ENCODE data around the gene ACKR3. TPM values are rescaled to one million over a fixed set of nuclear protein-coding genes. Genes with fewer than 3 reads are reported as not detected.

ACKR3 gene
- total and polyA plus RNA-seq, 2 donors (not counting 1 experiment from before 2014, with no cell fraction given): 7.1 to 15.3 TPM

- intact Hi-C loops (cut with micrococcal nuclease): loop anchor here (2.0 kb wide), 1 partner anchor 14 kb away; no protein-coding TSS in a partner anchor
- Histone ChIP-seq H3K4me2 (replicated peaks; ENCODE audit: low read depth, low read length, poor library complexity, severe bottlenecking) (peak overlapping the region; percentile 71), H3K9ac (ENCODE audit: low read length) (peak overlapping the region; percentile 62), H3K27me3 (replicated peaks in 1 of 4; ENCODE audit: control extremely low read depth in 1 of 4, control insufficient read depth in 3 of 4, insufficient read depth in 4 of 4, low read length in 3 of 4) (no peaks in the 10 kb centered on the region), H3K27ac (ENCODE audit: low read length in 2 of 2) (peak overlapping the region; percentile 61 to 77), H4K20me1 (ENCODE audit: control insufficient read depth, insufficient read depth, low read length, poor library complexity, severe bottlenecking) (no peaks in the 10 kb centered on the region), H3K36me3 (replicated peaks in 1 of 2; ENCODE audit: control extremely low read depth in 1 of 2, control insufficient read depth in 1 of 2, extremely low read depth in 1 of 2, insufficient read depth in 2 of 2, low read length in 1 of 2) (no peaks in the 10 kb centered on the region), H2AFZ (ENCODE audit: insufficient read depth, low read depth, low read length, poor library complexity, severe bottlenecking) (peak overlapping the region; percentile 79), H3K4me3 (ENCODE audit: control extremely low read depth in 1 of 5, extremely low read depth in 1 of 5, insufficient read depth in 1 of 5, low read depth in 2 of 5, low read length in 4 of 5) (peak overlapping the region in 4 of 5 experiments; percentile 24 to 69 (median 49)), H3K79me2 (ENCODE audit: control insufficient read depth, insufficient read depth, low read length) (peaks cover 13% of the 10 kb centered on the region), H3K4me1 (ENCODE audit: control insufficient read depth in 2 of 2, insufficient read depth in 2 of 2, low read length in 2 of 2) (peaks cover 30 to 41% of the 10 kb centered on the region in 2 donors), H3K9me3 (ENCODE audit: control extremely low read depth in 1 of 3, control insufficient read depth in 2 of 3, insufficient read depth in 1 of 3, low read length in 2 of 3) (no peaks in the 10 kb centered on the region)
- no peak for TF ChIP-seq CTCF (IDR thresholded peaks at IDR 0.05)
- no peak for TF ChIP-seq EZH2 (IDR thresholded peaks at IDR 0.05; ENCODE audit: borderline replicate concordance, insufficient read depth, low read depth, low read length, poor library complexity, severe bottlenecking)
- H3K27ac Mint-ChIP-seq: peak overlapping the region; percentile 94
- ATAC-seq (ENCODE audit: low read depth) (peak; percentile 76), DNase-seq (peak; percentile 67)
- peaks cover 3% of the 10 kb centered on the region for H3K9me3 Mint-ChIP-seq (ENCODE audit: insufficient read depth)
- H3K4me1 Mint-ChIP-seq: peaks cover 42% of the 10 kb centered on the region
- WGBS (ENCODE audit: insufficient coverage): 3% methylated on average over 5 of the region's 6 CpGs
- ChIA-PET POLR2A (interaction anchor here (0.8 to 1.4 kb wide), 3 partner anchors 9 to 31 kb away, joined by 3 to 10 read pairs (median 5); no protein-coding TSS in a partner anchor), CTCF (interaction anchor here (2.0 to 5.7 kb wide), 5 partner anchors 11 to 33 kb away, joined by 6 to 54 read pairs (median 13); partner anchors contain the start of gene ACKR3)
- no peaks in the 10 kb centered on the region for H3K27me3 Mint-ChIP-seq
- peak overlapping the region; percentile 87 for H3K4me3 Mint-ChIP-seq
These were observed 32.8 kb upstream of the ACKR3 start for GRCh38 chr2:236536727-236537398.

GRCh38 chr2:236538242-236538641 lies 31.4 kb upstream of the ACKR3 start:
- Histone ChIP-seq H3K4me1 (ENCODE audit: control insufficient read depth in 2 of 2, insufficient read depth in 2 of 2, low read length in 2 of 2) (peaks cover 34 to 41% of the 10 kb centered on the region in 2 donors), H3K27ac (ENCODE audit: low read length in 2 of 2) (peak overlapping the region; percentile 27 to 77), H3K9me3 (ENCODE audit: control extremely low read depth in 1 of 3, control insufficient read depth in 2 of 3, insufficient read depth in 1 of 3, low read length in 2 of 3) (no peaks in the 10 kb centered on the region), H3K27me3 (replicated peaks in 1 of 4; ENCODE audit: control extremely low read depth in 1 of 4, control insufficient read depth in 3 of 4, insufficient read depth in 4 of 4, low read length in 3 of 4) (no peaks in the 10 kb centered on the region), H3K9ac (ENCODE audit: low read length) (peak overlapping the region; percentile 62), H3K36me3 (replicated peaks in 1 of 2; ENCODE audit: control extremely low read depth in 1 of 2, control insufficient read depth in 1 of 2, extremely low read depth in 1 of 2, insufficient read depth in 2 of 2, low read length in 1 of 2) (peaks cover 0 to 2% of the 10 kb centered on the region in 2 experiments), H3K4me3 (ENCODE audit: control extremely low read depth in 1 of 5, extremely low read depth in 1 of 5, insufficient read depth in 1 of 5, low read depth in 2 of 5, low read length in 4 of 5) (peak overlapping the region; percentile 24 to 69 (median 46)), H3K4me2 (replicated peaks; ENCODE audit: low read depth, low read length, poor library complexity, severe bottlenecking) (peak overlapping the region; percentile 71), H4K20me1 (ENCODE audit: control insufficient read depth, insufficient read depth, low read length, poor library complexity, severe bottlenecking) (no peaks in the 10 kb centered on the region), H2AFZ (ENCODE audit: insufficient read depth, low read depth, low read length, poor library complexity, severe bottlenecking) (peak overlapping the region; percentile 79), H3K79me2 (ENCODE audit: control insufficient read depth, insufficient read depth, low read length) (peaks cover 13% of the 10 kb centered on the region)
- no peak for TF ChIP-seq EZH2 (IDR thresholded peaks at IDR 0.05; ENCODE audit: borderline replicate concordance, insufficient read depth, low read depth, low read length, poor library complexity, severe bottlenecking)
- no peak for TF ChIP-seq CTCF (IDR thresholded peaks at IDR 0.05)
- DNase-seq (peak; percentile 28), ATAC-seq (ENCODE audit: low read depth) (no peak)
- peak overlapping the region; percentile 87 for H3K4me3 Mint-ChIP-seq
- peaks cover 50% of the 10 kb centered on the region for H3K4me1 Mint-ChIP-seq
- WGBS (ENCODE audit: insufficient coverage): 16% methylated on average over 4 of the region's 5 CpGs
- ChIA-PET CTCF (interaction anchor here (0.7 to 5.7 kb wide), 4 partner anchors 10 to 32 kb away, joined by 3 to 54 read pairs (median 26); partner anchors contain the start of gene ACKR3), POLR2A (interaction anchor here (0.9 kb wide), 1 partner anchor 9 kb away, joined by 3 read pairs; no protein-coding TSS in a partner anchor)
- H3K27me3 Mint-ChIP-seq: no peaks in the 10 kb centered on the region
- peaks cover 5% of the 10 kb centered on the region for H3K9me3 Mint-ChIP-seq (ENCODE audit: insufficient read depth)
- intact Hi-C loops (cut with micrococcal nuclease): no loop called here
- H3K27ac Mint-ChIP-seq: peak overlapping the region; percentile 87
